Eye (tissue), 1 donor: ENCODE results near the gene OR4D5.

Source experiments
- DNase-seq: peaks from one replicate; pipeline ENCODE4 v3.0.0-alpha.2; 2015

The OR4D5 gene

GRCh38 chr11:123939317-123939716, at the start of gene OR4D5:
Gene OR4D5, plus strand, starts transcription at chr11:123939617. Its CDS starts 0 bp downstream, at chr11:123939617.
- DNase-seq, result no peak

GRCh38 chr11:123892031-123892430, 47.4 kb upstream of the OR4D5 start:
- peak; percentile 1 for DNase-seq

GRCh38 chr11:123899792-123900191, 39.6 kb upstream of the OR4D5 start:
- no peak for DNase-seq

GRCh38 chr11:123901867-123902266, 37.5 kb upstream of the OR4D5 start, which contains the start of gene OR8D4:
Gene OR8D4, plus strand, starts transcription at chr11:123902167. Its CDS starts 4,265 bp downstream, at chr11:123906432.
- no peak for DNase-seq

GRCh38 chr11:123903932-123904331, 35.5 kb upstream of the OR4D5 start:
- DNase-seq, result no peak

- no peak for DNase-seq
Measured at GRCh38 chr11:123904932-123905331, 34.5 kb upstream of the OR4D5 start.

GRCh38 chr11:123905826-123906225, 33.6 kb upstream of the OR4D5 start:
- DNase-seq, result no peak

GRCh38 chr11:123920943-123921342, 18.5 kb upstream of the OR4D5 start:
- no peak for DNase-seq

- no peak for DNase-seq
Measured at GRCh38 chr11:123924027-123924426, 15.4 kb upstream of the OR4D5 start.

GRCh38 chr11:123942413-123942812, 3.0 kb downstream of the OR4D5 start:
- DNase-seq, result no peak

- no peak for DNase-seq
Measured at GRCh38 chr11:123943738-123944137, 4.3 kb downstream of the OR4D5 start, which contains the start of gene OR6T1. Gene OR6T1, minus strand, starts transcription at chr11:123943838. Its CDS starts 0 bp downstream, at chr11:123943838.

GRCh38 chr11:123945132-123945531, 5.7 kb downstream of the OR4D5 start:
- DNase-seq, result no peak

GRCh38 chr11:123956752-123957151, 17.3 kb downstream of the OR4D5 start:
- no peak for DNase-seq

- DNase-seq, result no peak
Measured at GRCh38 chr11:123973816-123974215, 34.4 kb downstream of the OR4D5 start.

- DNase-seq, result no peak
Measured at GRCh38 chr11:123976770-123977560, 37.5 kb downstream of the OR4D5 start.

GRCh38 chr11:123977731-123978347, 38.4 kb downstream of the OR4D5 start, which contains the start of gene OR10S1:
Gene OR10S1, minus strand, starts transcription at chr11:123977781. Its CDS starts 117 bp downstream, at chr11:123977664.
- DNase-seq, result no peak

- no peak for DNase-seq
Measured at GRCh38 chr11:123979311-123979710, 39.9 kb downstream of the OR4D5 start.
